VCaP (cell line): Measurements from ENCODE around the gene IGF1R.

Experiments
- H3K27ac ChIP-seq: fragments of 450-650 bp; 2 replicates; pipeline ENCODE4 v1.5.1; 2017
- CTCF ChIP-seq: fragments of 450-650 bp; conservative IDR thresholded peaks from 2 replicates; pipeline ENCODE4 v1.5.1; 2017; ENCODE audit warnings: mild to moderate bottlenecking, moderate library complexity

Gene IGF1R

GRCh38 chr15:98764291-98764690, 116.0 kb downstream of the IGF1R start:
- H3K27ac ChIP-seq: no peak overlapping the region
- no peak for TF ChIP-seq CTCF

- no peak for TF ChIP-seq CTCF
- no peak overlapping the region for H3K27ac ChIP-seq
Measured at GRCh38 chr15:98765610-98766009, 117.3 kb downstream of the IGF1R start.

GRCh38 chr15:98767692-98768091, 119.4 kb downstream of the IGF1R start:
- no peak for TF ChIP-seq CTCF
- H3K27ac ChIP-seq: no peak overlapping the region

GRCh38 chr15:98769867-98770266, 121.5 kb downstream of the IGF1R start:
- no peak for TF ChIP-seq CTCF
- H3K27ac ChIP-seq: no peak overlapping the region

- no peak for TF ChIP-seq CTCF
- H3K27ac ChIP-seq: peak overlapping the region; percentile 17
Measured at GRCh38 chr15:98770984-98771383, 122.6 kb downstream of the IGF1R start.

GRCh38 chr15:98771541-98771940, 123.2 kb downstream of the IGF1R start:
- peak overlapping the region; percentile 17 for H3K27ac ChIP-seq
- TF ChIP-seq CTCF: peak; percentile 17

- TF ChIP-seq CTCF: no peak
- peak overlapping the region; percentile 2; the same call in 1 of the 2 replicates for H3K27ac ChIP-seq
Measured at GRCh38 chr15:98772895-98773294, 124.6 kb downstream of the IGF1R start.

GRCh38 chr15:98773616-98774015, 125.3 kb downstream of the IGF1R start:
- H3K27ac ChIP-seq: peak overlapping the region; percentile 2

More at GRCh38 chr15:98773616-98774015, 125.3 kb downstream of the IGF1R start:
- no peak for TF ChIP-seq CTCF
